Neural cell (in vitro differentiated cells): ENCODE data around the gene NUDT8. TPM values are rescaled to one million over a fixed set of nuclear protein-coding genes. Genes with fewer than 3 reads are reported as not detected.
"Not testable (repeated sequence)": the region's sequence is repeated elsewhere in the genome, so short reads cannot be mapped to it uniquely, and the experiment has no call there.

ENCODE experiments used
- H2AFZ ChIP-seq: fragments of 200-600, 300-800 bp; sonication (generic), shearing (Covaris generic); 2 replicates; pipeline ENCODE4 v1.6.0; 2014; ENCODE audit warnings: low read depth, mild to moderate bottlenecking, antibody characterized with exemption, low read length, moderate library complexity
- H3F3A ChIP-seq: fragments of 200-600 bp; shearing (Covaris generic); 2 replicates; pipeline ENCODE4 v1.6.1; 2016; ENCODE audit warnings: mild to moderate bottlenecking, moderate library complexity, mixed read lengths, antibody characterized with exemption, low read length; ENCODE audit not compliant: insufficient read depth, poor library complexity, severe bottlenecking
- H3K27ac ChIP-seq: fragments of 200-600, 300-800 bp; sonication (generic), shearing (Covaris generic); 2 replicates; pipeline ENCODE4 v1.5.1; 2014; ENCODE audit warnings: mild to moderate bottlenecking, low read length, moderate library complexity
- H3K27me3 ChIP-seq: fragments of 300-800, 200-600 bp; sonication (generic), shearing (Covaris generic); 2 replicates; pipeline ENCODE4 v1.6.0; 2014; ENCODE audit warnings: mild to moderate bottlenecking, low read depth, low read length, moderate library complexity; ENCODE audit not compliant: insufficient read depth
- H3K36me3 ChIP-seq: fragments of 300-800, 200-600 bp; sonication (generic), shearing (Covaris generic); 2 replicates; pipeline ENCODE4 v1.5.1; 2014; ENCODE audit warnings: mild to moderate bottlenecking, antibody characterized with exemption, low read length, moderate library complexity; ENCODE audit not compliant: insufficient read depth
- H3K4me2 ChIP-seq: fragments of 300-800, 200-600 bp; sonication (generic), shearing (Covaris generic); 2 replicates; pipeline ENCODE4 v1.6.0; 2014; ENCODE audit warnings: mild to moderate bottlenecking, low read length
- H3K4me3 ChIP-seq: fragments of 300-800, 200-600 bp; sonication (generic), shearing (Covaris generic); 2 replicates; pipeline ENCODE4 v1.5.1; 2014; ENCODE audit warnings: mild to moderate bottlenecking, low read length, moderate library complexity
- H3K79me2 ChIP-seq: fragments of 200-600 bp; shearing (Covaris generic); replicated peaks from 2 replicates; pipeline ENCODE4 v1.6.0; 2014; ENCODE audit warnings: mild to moderate bottlenecking, low read length, moderate library complexity; ENCODE audit not compliant: insufficient read depth
- H3K9ac ChIP-seq: fragments of 300-800, 200-600 bp; sonication (generic), shearing (Covaris generic); 2 replicates; pipeline ENCODE4 v1.6.1; 2016; ENCODE audit warnings: mild to moderate bottlenecking, low read length, mixed read lengths
- H3K9me2 ChIP-seq: fragments of 200-600 bp; shearing (Covaris generic); 2 replicates; pipeline ENCODE4 v1.6.1; 2016; ENCODE audit warnings: mild to moderate bottlenecking, low read length, mixed read lengths; ENCODE audit not compliant: insufficient read depth
- H3K9me3 ChIP-seq: fragments of 200-600, 300-800 bp; sonication (generic), shearing (Covaris generic); 2 replicates; pipeline ENCODE4 v1.6.1; 2016; ENCODE audit warnings: mild to moderate bottlenecking, mixed run types, low read length, moderate library complexity, mixed read lengths
- H4K20me1 ChIP-seq: fragments of 200-600 bp; shearing (Covaris generic); 2 replicates; pipeline ENCODE4 v1.6.1; 2016; ENCODE audit warnings: mild to moderate bottlenecking, mixed run types; ENCODE audit not compliant: insufficient read depth
- CTCF ChIP-seq: fragments of 450-650 bp; IDR thresholded peaks from 2 replicates; pipeline ENCODE4 v1.5.1; 2014; ENCODE audit warnings: antibody characterized with exemption, mild to moderate bottlenecking, moderate library complexity; ENCODE audit not compliant: poor library complexity, severe bottlenecking
- EP300 ChIP-seq: fragments of 450-650 bp; conservative IDR thresholded peaks from 2 replicates; pipeline ENCODE4 v1.6.1; 2014; ENCODE audit warnings: antibody characterized with exemption, mild to moderate bottlenecking, moderate library complexity; ENCODE audit not compliant: poor library complexity, severe bottlenecking
- EZH2 ChIP-seq: fragments of 200-600, 300-800 bp; shearing (Covaris generic), sonication (generic); IDR thresholded peaks from 2 replicates; pipeline ENCODE4 v1.6.1; 2014; ENCODE audit warnings: antibody characterized with exemption, low read length, borderline replicate concordance, mild to moderate bottlenecking; ENCODE audit not compliant: insufficient read depth, poor library complexity, severe bottlenecking
- MXI1 ChIP-seq: fragments of 450-650 bp; conservative IDR thresholded peaks from 2 replicates; pipeline ENCODE4 v1.6.1; 2014; ENCODE audit warnings: antibody characterized with exemption, mild to moderate bottlenecking; ENCODE audit not compliant: poor library complexity, severe bottlenecking
- POLR2AphosphoS5 ChIP-seq: IDR thresholded peaks from 2 replicates; pipeline ENCODE4 v1.6.1; 2012
- RAD21 ChIP-seq: fragments of 450-650 bp; conservative IDR thresholded peaks from 2 replicates; pipeline ENCODE4 v1.6.1; 2014; ENCODE audit warnings: antibody characterized with exemption, mild to moderate bottlenecking, moderate library complexity
- REST ChIP-seq: IDR thresholded peaks from 2 replicates; pipeline ENCODE4 v1.6.1; 2012; ENCODE audit warnings: borderline replicate concordance
- SMC3 ChIP-seq: fragments of 450-650 bp; conservative IDR thresholded peaks from 2 replicates; pipeline ENCODE4 v1.6.1; 2014; ENCODE audit warnings: antibody characterized with exemption, mild to moderate bottlenecking, moderate library complexity; ENCODE audit not compliant: poor library complexity
- TAF1 ChIP-seq: IDR thresholded peaks from 2 replicates; pipeline ENCODE4 v1.6.1; 2012; ENCODE audit warnings: low read depth
- polyA plus RNA-seq: library from polyadenylated mRNA; depleted of rRNA; stranded (reverse); fragments of >200 nt; gene quantifications from 2 replicates; pipeline ENCODE4 v1.2.3, GENCODE V29; 2014

NUDT8 gene
- polyA plus RNA-seq, 1 donor from 2014 or later: not detected

- Histone ChIP-seq H3K27ac (no peak overlapping the region), H3F3A (no peaks in the 10 kb centered on the region), H3K9me3 (no peaks in the 10 kb centered on the region), H4K20me1 (no peaks in the 10 kb centered on the region), H3K27me3 (no peaks in the 10 kb centered on the region), H3K9me2 (no peaks in the 10 kb centered on the region), H3K4me3 (no peak overlapping the region), H2AFZ (no peak overlapping the region), H3K9ac (no peak overlapping the region), H3K79me2 (no peaks in the 10 kb centered on the region), H3K36me3 (no peaks in the 10 kb centered on the region), H3K4me2 (no peak overlapping the region)
- TF ChIP-seq EZH2: no peak
- TF ChIP-seq TAF1: no peak
These were observed 30.6 kb downstream of the NUDT8 start for GRCh38 chr11:67599149-67599548.

- not testable (repeated sequence) for H4K20me1 ChIP-seq, H2AFZ ChIP-seq, H3K27me3 ChIP-seq, H3F3A ChIP-seq, H3K27ac ChIP-seq, H3K4me2 ChIP-seq, H3K36me3 ChIP-seq, H3K79me2 ChIP-seq, H3K9me3 ChIP-seq, H3K9ac ChIP-seq, H3K9me2 ChIP-seq, H3K4me3 ChIP-seq
These were observed 31.8 kb downstream of the NUDT8 start for GRCh38 chr11:67597963-67598362.

GRCh38 chr11:67597458-67597857, 32.3 kb downstream of the NUDT8 start:
- not testable (repeated sequence) for H4K20me1 ChIP-seq, H3K9me3 ChIP-seq, H3K36me3 ChIP-seq

GRCh38 chr11:67596753-67597300, 32.9 kb downstream of the NUDT8 start:
- H3K79me2 ChIP-seq: no peaks in the 10 kb centered on the region
- H3K27ac ChIP-seq: no peak overlapping the region
- TF ChIP-seq EZH2 (no peak), CTCF (no peak), TAF1 (no peak), POLR2AphosphoS5 (no peak), EP300 (no peak), MXI1 (no peak), REST (no peak), RAD21 (no peak), SMC3 (no peak)

More at GRCh38 chr11:67597458-67597857, 32.3 kb downstream of the NUDT8 start:
- H2AFZ ChIP-seq, H3K4me3 ChIP-seq, H3K4me2 ChIP-seq, H3K79me2 ChIP-seq, H3K27ac ChIP-seq, H3K9me2 ChIP-seq, H3F3A ChIP-seq, H3K27me3 ChIP-seq, H3K9ac ChIP-seq: not testable (repeated sequence)

More at GRCh38 chr11:67596753-67597300, 32.9 kb downstream of the NUDT8 start:
- Histone ChIP-seq H3K36me3 (no peaks in the 10 kb centered on the region), H3K9me3 (no peaks in the 10 kb centered on the region), H3K9me2 (no peaks in the 10 kb centered on the region), H2AFZ (no peak overlapping the region), H3K9ac (no peak overlapping the region), H4K20me1 (no peaks in the 10 kb centered on the region), H3F3A (no peaks in the 10 kb centered on the region), H3K4me2 (no peak overlapping the region), H3K4me3 (no peak overlapping the region), H3K27me3 (no peaks in the 10 kb centered on the region)
